MM.1S (cell line): ENCODE measurements around the gene KLK10.

Experiments used
- EZH2phosphoT487 ChIP-seq: fragments of 300-600 bp; sonication (generic); IDR thresholded peaks from 2 replicates; pipeline ENCODE4 v1.6.1; 2018; ENCODE audit warnings: antibody characterized with exemption, low read length
- TF ChIP-seq, protein P1 (sequence below): fragments of 300-600 bp; sonication (generic); IDR thresholded peaks from 2 replicates; pipeline ENCODE4 v1.5.1; 2016; ENCODE audit warnings: antibody characterized with exemption, low read length, mixed read lengths

DNA sequence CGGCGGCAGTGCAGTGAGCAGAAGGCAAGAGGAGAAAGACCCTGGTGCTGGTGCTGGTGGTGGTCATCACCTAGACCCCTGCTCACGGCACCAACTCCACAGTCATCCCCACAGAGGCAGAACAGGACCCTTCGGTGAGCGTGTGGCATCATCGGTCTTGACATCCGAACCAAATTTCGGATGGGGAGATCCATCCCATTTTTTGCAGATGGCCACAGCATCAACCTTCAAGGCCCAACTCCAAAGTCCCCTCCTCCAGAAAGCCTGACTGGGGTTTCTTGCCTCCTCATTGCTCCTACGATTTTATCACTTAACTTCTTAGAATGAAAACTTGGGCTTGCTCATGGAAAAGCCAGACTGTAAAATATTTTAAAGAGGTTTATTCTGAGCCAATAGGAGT is 24.0 kb upstream of the KLK10 start:
- TF ChIP-seq, protein P1, sequence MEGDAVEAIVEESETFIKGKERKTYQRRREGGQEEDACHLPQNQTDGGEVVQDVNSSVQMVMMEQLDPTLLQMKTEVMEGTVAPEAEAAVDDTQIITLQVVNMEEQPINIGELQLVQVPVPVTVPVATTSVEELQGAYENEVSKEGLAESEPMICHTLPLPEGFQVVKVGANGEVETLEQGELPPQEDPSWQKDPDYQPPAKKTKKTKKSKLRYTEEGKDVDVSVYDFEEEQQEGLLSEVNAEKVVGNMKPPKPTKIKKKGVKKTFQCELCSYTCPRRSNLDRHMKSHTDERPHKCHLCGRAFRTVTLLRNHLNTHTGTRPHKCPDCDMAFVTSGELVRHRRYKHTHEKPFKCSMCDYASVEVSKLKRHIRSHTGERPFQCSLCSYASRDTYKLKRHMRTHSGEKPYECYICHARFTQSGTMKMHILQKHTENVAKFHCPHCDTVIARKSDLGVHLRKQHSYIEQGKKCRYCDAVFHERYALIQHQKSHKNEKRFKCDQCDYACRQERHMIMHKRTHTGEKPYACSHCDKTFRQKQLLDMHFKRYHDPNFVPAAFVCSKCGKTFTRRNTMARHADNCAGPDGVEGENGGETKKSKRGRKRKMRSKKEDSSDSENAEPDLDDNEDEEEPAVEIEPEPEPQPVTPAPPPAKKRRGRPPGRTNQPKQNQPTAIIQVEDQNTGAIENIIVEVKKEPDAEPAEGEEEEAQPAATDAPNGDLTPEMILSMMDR: no peak
- no peak for TF ChIP-seq EZH2phosphoT487
